ENCODE measurements around the gene CABP2.

- TF ChIP-seq CTCF (IDR thresholded peaks at IDR 0.05) (no peak), POLR2A (IDR thresholded peaks at IDR 0.05) (no peak)
These were observed 908 bp downstream of the CABP2 start for GRCh38 chr11:67522338-67522737.

Data from Peyer's patch (tissue), 4 donors.